D721Med (cell line): ENCODE results near the gene FITM1.

Source experiments
- DNase-seq: peaks from one replicate; pipeline ENCODE4 v3.0.0; 2011; ENCODE audit warnings: low spot score; ENCODE audit not compliant: insufficient read length
- FAIRE-seq: peaks from 2 replicates; lab custom pipeline; 2011; peaks lifted over from hg19 to GRCh38; lab: Jason Lieb, UNC
- CTCF ChIP-seq: IDR thresholded peaks from 2 replicates; pipeline ENCODE4 v1.5.1; 2012; ENCODE audit warnings: mild to moderate bottlenecking, control low read depth; ENCODE audit not compliant: insufficient read depth; ENCODE audit errors: missing control alignments

FITM1 gene

GRCh38 chr14:24115422-24116127 is 14.9 kb upstream of the FITM1 start:
- TF ChIP-seq CTCF = no peak
- FAIRE-seq (no peak), DNase-seq (no peak)

- FAIRE-seq = no peak
- no peak for TF ChIP-seq CTCF
- DNase-seq = no peak
Measured at GRCh38 chr14:24116128-24116814, 14.2 kb upstream of the FITM1 start.

GRCh38 chr14:24117179-24117578 is 13.3 kb upstream of the FITM1 start:
- FAIRE-seq = no peak
- DNase-seq = no peak
- no peak for TF ChIP-seq CTCF

GRCh38 chr14:24119691-24120090 is 10.8 kb upstream of the FITM1 start:
- no peak for TF ChIP-seq CTCF
- DNase-seq (no peak), FAIRE-seq (no peak)

- no peak for DNase-seq
- no peak for FAIRE-seq
- TF ChIP-seq CTCF = no peak
Measured at GRCh38 chr14:24121210-24121609, 9.2 kb upstream of the FITM1 start.

- TF ChIP-seq CTCF = no peak
- DNase-seq (no peak), FAIRE-seq (no peak)
Measured at GRCh38 chr14:24122416-24122815, 8.0 kb upstream of the FITM1 start.

GRCh38 chr14:24122898-24123297 is 7.6 kb upstream of the FITM1 start:
- TF ChIP-seq CTCF = no peak
- no peak for FAIRE-seq
- DNase-seq = no peak
